ENCODE data around the gene B3GALT5.
"Not testable (repeated sequence)": the region's sequence is repeated elsewhere in the genome, so short reads cannot be mapped to it uniquely, and the experiment has no call there.

B3GALT5 gene

GRCh38 chr21:39667353-39667891, 54.7 kb downstream of the B3GALT5 start:
- DNase-seq (ENCODE audit: low spot score), result no peak

GRCh38 chr21:39668369-39668768, 55.6 kb downstream of the B3GALT5 start:
- no peak for DNase-seq (ENCODE audit: low spot score)

GRCh38 chr21:39669485-39669884, 56.7 kb downstream of the B3GALT5 start:
- DNase-seq (ENCODE audit: low spot score), result no peak

- DNase-seq (ENCODE audit: low spot score), result no peak
Observed at GRCh38 chr21:39669976-39670661, 57.4 kb downstream of the B3GALT5 start.

DNA sequence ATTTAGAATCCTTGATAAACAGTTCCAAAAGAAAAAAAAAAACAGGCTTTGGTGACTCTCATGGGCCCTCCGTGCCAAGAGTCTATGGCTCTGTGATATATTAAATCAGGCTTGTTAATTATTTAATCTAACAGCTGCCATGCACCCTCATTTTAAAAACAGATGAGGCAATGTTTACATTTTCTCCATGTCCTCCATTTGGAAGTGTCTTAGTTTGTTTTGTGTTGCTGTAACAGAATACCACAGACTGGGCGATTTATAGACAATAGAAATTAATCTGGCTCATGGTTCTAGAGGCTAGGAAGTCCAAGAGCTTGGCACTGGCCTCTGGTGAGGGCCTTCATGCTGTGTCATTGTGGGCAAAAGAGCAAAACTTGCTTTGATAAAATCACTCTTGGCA, 58.0 kb downstream of the B3GALT5 start:
- DNase-seq (ENCODE audit: low spot score), result no peak

DNA sequence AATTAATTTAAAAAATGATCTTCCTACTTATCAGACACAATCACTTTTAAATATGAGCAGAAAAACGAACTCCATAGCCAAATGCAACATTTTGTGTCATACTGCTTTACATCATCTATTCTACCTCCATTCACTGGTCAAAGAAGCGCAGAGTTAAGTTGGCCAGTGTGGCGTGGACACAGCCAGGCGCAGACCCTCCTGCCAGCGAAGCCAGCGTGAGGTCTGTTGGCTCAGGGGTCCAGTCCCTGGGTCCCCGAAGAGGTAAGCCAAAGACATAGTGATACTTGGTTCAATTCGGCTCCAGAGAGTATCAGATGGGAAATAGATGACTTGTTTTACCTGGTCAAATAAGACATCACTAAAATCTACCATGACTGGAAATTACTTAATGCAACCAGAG, 59.2 kb downstream of the B3GALT5 start:
- DNase-seq (ENCODE audit: low spot score), result no peak

GRCh38 chr21:39673163-39673562, 60.4 kb downstream of the B3GALT5 start:
- no peak for DNase-seq (ENCODE audit: low spot score)

DNA sequence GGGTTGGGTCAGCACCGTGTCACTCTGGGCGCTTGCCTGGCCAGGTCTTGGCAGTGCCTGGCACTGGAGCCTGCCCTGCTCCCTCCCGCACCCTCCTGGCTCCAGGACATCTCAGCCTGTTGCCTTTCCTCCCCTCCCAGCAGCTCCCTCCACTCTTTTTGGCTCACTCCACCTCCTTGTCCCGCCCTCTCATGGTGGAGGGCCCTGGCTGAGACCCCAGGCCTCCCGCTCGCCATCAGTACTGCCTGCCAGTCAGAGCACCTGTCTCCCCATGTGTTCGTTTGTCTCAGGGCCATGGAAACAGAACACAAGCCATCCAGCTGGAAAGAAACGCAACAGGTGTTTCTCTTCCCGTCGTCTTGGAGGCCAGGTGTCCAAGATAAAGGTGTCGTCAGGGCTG, 61.0 kb downstream of the B3GALT5 start:
- no peak for DNase-seq (ENCODE audit: low spot score)

DNA sequence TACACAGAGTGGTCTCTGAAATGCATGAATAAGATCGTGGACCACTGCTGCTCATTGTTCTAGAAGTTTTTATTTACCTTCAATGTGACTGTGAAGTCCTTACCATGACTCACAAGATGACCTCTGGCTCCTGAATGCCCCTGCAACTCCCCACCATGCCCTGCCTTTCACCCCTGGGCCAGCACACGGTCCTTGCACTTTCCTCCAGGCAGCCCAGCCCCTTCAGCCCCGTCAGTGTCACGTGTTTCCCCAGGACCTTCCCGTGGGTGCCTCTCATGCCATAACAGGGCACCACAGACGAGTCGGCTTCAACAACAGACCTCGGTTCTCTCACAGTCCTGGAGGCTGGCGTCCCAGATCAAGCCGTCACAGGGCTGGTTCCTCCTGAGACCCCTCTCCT, 62.1 kb downstream of the B3GALT5 start:
- DNase-seq (ENCODE audit: low spot score), result no peak

- no peak for DNase-seq (ENCODE audit: low spot score)
Observed at GRCh38 chr21:39675590-39675989, 62.9 kb downstream of the B3GALT5 start.

DNA sequence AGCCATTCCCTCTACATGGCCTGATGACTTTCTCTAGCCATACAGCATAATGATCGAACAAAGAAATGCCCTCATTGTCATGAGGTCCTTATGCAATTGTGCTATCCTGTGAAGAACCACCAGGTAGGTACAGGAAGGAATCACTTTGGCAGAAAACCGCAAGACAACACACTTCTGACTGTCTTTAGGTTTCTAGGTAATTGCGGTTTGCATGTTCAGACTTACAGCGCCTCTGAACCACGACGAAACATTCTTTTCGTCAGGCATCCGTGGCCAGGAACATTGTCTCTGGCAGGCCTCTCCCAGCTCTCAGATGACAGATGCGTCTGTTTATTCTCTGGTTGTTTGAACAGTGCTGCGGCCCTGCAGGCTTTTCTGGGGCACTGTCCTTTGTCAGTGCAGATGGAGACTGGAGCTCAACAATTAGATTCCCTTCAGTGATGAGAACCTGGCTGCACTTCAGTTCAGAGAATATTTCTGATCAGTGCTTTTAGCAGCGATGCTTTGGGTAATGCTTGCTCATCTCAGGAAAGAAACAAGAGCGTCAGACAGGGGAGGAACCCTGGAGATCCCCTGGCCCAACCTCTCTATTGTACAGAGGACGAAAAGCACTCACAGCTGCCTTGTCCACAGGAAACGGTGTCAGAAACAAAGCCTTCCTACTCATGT, 63.4 kb downstream of the B3GALT5 start:
- DNase-seq (ENCODE audit: low spot score), result no peak

DNA sequence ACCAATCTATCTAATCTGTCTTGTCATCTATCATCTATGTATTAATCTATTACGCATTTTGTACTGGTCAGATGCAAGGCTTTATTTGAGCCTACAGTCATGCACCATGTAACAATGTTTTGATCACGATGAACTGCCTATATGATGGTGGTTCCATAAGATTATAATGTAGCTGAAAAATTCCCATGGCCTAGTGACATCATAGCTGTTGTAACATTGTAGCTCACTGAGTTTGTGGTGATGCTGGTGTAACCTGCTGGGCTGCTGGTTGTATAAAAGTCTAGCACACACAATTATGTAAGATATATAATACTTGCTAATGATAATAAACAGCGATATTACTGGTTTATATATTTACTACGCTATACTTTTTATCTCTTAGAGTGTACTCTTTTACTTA, 67.5 kb downstream of the B3GALT5 start:
- no peak for DNase-seq (ENCODE audit: low spot score)

GRCh38 chr21:39681257-39681656, 68.5 kb downstream of the B3GALT5 start:
- no peak for DNase-seq (ENCODE audit: low spot score)

DNA sequence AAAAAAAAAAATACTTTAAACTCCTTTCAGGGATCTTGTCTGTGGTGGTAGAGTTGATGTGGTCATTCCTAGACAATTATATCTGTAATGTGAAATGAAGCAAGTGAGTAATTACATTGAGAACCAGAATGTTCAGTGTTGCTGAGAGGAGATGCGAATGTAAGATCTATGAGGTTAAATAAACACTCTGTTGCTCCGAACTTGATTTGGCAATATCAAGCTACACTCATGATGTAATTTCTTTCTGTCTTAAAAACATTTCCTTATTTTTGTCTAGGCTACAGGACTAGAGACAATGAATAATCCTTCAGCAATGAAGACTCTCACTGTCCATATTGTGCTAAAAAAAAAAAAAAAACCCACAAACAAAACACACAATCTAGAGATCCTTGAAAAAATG, 69.1 kb downstream of the B3GALT5 start:
- DNase-seq (ENCODE audit: low spot score), result no peak

DNA sequence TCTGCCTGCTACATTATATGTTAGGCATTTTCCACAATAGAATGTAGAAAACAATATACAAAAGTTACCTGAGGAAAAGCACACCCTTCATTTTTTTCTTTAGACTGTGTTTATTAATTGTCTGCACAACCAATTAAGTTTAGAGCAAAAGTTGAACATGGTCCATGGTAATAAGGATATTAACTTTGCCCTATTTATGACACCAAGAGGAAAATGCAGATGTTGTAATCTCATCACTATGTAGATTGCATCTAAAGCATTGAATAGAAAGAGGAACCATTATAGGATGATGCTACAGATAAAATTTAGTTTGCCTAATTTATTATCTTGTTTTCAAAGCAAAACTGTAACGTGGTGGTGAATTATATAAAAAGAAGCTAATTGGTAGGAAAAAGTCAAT, 72.5 kb downstream of the B3GALT5 start:
- no peak for DNase-seq (ENCODE audit: low spot score)

DNA sequence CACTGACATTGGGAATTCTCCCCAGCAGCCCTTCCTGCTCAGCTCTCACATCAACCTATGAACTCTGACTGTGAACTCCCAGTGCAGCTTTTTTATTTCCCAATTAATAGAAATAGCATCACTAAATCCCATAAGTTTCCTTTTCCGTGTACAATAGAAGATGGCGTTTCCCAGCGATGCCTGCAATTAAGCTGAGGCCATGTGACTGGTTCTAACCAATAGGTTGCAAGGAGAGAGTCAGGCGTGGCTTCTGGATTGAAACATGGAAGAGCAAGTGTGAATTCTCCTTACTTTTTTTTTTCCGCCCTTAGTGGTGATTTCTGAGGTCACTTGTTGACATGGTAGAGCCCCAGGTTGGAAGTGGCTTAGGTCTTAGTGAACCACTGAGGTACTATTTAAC, 73.3 kb downstream of the B3GALT5 start:
- DNase-seq (ENCODE audit: low spot score), result no peak

DNA sequence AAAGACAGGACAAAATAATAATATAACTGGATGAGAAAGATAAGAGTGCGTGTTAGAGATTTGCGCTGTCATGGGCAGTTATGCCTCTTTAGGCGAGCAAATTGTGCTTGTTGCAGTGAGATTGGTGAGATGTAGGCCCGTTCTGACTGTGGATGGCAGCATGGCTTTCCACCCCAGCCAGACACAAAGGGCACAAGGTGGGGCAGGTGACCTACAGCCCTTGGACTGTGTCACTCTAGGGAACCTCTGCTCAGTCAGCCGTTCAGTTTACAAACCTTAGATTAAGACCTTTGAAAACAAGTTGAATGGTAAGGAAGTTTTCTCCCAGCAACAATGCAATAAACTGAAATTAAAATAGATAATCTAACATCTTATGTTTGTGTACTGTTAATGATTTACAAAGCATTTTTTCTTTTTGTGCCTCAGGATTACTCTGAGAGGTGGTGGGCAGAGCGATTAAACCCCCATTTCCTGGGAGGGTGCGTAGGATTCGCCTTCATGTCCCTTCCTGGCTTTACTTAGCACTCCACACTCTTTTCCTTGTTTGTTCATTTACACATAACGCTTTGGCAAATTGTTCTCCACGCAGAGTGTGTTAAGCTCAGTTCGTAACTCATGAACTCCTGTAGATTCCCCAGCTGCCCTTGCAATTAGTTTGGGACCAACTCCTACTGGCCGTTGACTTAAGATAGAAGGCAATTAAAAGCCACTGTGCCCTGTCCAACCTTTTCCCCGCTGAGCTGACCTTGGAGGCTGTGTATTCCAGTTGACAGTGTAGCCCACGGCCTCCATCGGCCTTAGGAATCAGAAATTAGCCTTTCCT, 74.1 kb downstream of the B3GALT5 start:
- DNase-seq (ENCODE audit: low spot score), result no peak

DNA sequence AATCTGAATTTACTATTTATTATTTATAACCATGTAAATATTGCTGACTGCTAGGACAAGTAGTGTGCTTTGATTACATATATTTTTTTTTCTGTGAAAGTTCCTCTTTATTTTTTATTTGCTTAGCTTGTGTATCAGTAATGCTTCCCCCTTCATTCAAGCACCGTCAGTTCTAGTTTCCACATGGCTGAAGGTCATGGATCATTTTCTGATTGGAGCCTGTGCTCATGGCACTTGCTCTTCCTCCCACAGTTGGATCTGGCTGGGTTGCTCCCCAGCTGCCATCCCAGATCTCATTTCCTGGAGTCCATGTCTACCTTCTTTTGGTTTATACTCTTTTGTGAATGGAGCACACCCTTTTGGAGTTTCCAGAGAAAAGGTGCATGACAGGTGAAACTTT, 75.3 kb downstream of the B3GALT5 start:
- no peak for DNase-seq (ENCODE audit: low spot score)

DNA sequence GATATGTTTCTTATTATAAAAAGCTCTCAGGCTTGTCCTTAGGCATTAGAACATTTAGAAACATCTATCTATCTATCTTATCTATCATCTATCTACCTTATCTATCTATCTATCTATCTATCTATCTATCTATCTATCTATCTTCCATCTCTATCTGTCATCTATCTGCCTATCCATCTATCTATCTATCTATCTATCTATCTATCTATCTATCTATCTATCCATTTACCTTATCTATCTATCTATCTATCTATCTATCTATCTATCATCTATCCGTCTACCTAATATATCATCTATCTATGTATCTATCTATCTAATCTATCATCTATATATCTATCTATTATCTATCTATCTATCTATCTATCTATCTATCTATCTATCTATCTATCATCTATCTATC, 77.1 kb downstream of the B3GALT5 start:
- DNase-seq (ENCODE audit: low spot score), result not testable (repeated sequence)

GRCh38 chr21:39690454-39690853, 77.7 kb downstream of the B3GALT5 start:
- DNase-seq (ENCODE audit: low spot score), result no peak

GRCh38 chr21:39694750-39695149, 82.0 kb downstream of the B3GALT5 start:
- no peak for DNase-seq (ENCODE audit: low spot score)

- no peak for DNase-seq (ENCODE audit: low spot score)
Observed at GRCh38 chr21:39696196-39696595, 83.5 kb downstream of the B3GALT5 start.

- no peak for DNase-seq (ENCODE audit: low spot score)
Observed at GRCh38 chr21:39696618-39697017, 83.9 kb downstream of the B3GALT5 start.

Measured in hematopoietic multipotent progenitor cell treated with erythropoietin and hydrocortisone succinate and interleukin-3 and kit ligand, for 17 days (in vitro differentiated cells).